CD4-positive, alpha-beta T cell treated with Interferon gamma for 1 hour (primary cell): Measurements from ENCODE around the gene ARSH.
"Not testable (repeated sequence)": the region's sequence is repeated elsewhere in the genome, so short reads cannot be mapped to it uniquely, and the experiment has no call there.

ENCODE experiments used
- DNase-seq: peaks from one replicate; pipeline ENCODE4 v3.0.0-alpha.2; 2020

The ARSH gene

GRCh38 chrX:3006495-3006894 lies at the start of gene ARSH:
TSS of gene ARSH (plus strand) at chrX:3006546. CDS start at chrX:3006613, 67 bp downstream.
- DNase-seq = no peak

GRCh38 chrX:2958199-2958598 lies 48.1 kb upstream of the ARSH start:
- DNase-seq = no peak

GRCh38 chrX:2960861-2961515 lies 45.4 kb upstream of the ARSH start:
- DNase-seq = no peak

DNA sequence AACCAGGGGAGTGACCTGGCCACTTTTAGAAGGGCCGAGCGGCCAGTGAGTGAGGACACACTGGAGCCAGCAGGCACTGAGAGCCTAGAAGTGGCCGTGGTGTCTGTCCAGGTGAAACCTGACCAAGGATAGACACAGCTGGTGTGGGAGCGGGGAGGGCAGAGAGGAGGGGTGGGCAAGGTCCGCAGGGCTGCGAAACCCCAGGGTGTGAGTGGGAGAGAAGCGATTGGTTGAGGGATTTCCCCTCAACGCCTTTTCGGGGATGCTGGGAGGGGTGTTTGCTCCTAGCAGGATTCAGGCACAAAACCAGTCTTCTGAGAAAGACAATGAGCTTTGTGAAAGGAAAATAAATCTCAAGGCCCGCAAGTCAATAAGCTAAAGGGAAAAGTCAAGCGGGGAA lies 44.0 kb upstream of the ARSH start:
- DNase-seq = no peak

DNA sequence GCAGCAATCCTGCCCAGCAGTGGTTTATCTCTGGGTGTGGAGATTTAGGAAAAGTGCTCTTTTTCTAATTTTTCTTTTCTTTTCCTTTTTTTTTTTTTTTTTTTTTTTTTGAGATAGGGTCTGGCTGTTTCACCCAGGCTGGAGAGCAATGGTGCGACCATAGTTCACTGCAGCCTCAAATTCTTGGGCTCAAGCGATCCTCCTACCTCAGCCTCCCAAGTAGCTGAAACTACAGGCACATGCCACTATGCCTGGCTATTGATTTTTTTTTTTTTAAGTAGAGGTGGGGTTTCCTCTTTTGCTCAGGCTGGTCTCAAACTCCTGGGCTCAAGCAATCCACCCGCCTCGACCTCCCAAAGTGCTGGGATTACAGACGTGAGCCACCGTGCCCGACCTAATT lies 42.9 kb upstream of the ARSH start:
- DNase-seq = not testable (repeated sequence)

DNA sequence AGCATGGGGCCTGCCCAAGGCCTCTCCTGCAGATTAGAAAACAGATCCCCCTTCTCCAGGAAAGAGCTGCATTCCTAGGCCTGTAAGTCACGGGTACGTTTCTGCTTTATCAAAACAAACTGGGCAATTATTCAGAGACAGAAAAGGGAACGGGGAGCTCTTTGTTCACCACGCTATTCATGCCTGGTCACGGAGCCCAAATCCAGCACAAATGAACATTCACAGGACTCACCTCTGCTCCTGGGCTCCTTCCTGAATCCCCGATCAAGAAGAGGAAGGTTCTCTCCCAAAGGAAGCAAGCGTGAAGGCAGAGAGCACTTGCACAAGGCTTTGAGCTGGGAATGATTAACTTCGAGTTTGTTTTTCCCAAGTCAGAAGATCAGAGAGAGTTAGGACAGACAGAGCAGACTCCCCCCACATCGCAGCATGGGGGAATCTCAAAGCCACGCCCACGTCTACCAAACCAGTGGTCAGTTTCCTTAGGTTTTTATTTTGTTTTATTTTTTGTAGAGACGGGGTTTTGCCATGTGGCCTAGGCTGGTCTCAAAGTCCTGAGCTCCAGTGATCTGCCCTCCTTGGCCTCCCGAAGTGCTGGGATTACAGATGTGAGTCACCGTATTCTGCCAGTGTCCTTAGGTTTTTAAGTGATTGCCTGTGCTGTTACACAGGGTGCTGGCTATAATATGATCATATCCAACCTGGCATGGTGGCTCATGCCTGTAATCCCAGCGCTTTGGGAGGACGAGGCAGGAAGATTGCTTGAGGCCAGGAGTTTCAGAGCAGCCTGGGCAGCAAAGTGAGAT lies 42.2 kb upstream of the ARSH start:
- not testable (repeated sequence) for DNase-seq

DNA sequence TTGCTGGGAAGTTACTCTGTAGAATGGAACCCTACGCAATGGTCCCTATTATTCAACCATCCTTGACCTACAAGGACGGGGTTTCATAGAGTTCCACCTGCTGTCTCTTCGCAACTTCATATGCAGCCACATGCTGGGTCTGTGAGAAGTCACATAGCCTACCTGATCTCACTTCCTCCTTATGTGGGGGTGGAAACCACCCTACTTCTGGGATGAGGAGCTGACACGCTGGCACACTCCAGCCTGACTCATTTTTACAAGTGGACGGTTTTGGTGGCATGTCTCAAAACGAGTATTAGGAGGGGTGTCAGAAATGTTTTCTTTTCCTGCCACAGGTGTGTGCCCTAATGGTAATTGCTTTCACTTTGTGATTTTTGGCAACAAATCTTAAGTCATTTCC lies 40.4 kb upstream of the ARSH start:
- no peak for DNase-seq

DNA sequence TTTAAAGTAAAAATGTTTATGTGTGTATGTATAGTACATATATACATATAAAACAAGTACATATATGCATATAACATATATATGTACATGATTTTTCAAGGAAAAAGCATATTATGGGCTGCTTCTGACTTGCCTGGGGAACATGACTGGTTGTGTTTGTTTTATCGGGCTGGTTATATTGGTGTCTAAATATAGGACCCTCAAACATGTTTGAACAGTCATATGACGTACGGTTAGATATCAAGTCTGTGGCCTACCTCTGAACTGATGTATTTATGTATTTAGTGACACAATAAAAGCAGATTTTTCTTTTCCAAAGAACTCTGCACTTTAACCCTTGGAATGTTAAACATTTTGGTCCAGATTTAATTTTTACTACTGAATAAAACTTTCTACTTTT lies 39.3 kb upstream of the ARSH start:
- DNase-seq = no peak

DNA sequence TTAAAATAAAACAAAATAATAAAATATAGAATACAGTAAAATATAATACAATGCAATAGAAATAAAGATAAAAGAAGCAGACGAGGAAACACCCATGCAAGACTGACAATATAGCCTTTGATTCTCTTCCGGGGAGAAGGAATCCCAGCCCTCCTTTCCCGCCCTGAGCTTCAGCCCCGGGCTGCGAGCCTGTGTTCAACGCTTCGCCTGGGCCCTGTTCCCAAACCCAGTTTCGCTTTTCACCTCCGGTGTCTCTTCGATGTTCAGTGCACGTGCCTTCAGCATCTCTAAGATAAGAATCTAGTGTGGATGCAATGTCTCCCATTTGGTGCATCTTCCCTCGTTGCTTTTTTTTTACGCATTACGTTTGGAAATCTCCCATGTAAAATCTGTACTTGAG lies 38.8 kb upstream of the ARSH start:
- no peak for DNase-seq

DNA sequence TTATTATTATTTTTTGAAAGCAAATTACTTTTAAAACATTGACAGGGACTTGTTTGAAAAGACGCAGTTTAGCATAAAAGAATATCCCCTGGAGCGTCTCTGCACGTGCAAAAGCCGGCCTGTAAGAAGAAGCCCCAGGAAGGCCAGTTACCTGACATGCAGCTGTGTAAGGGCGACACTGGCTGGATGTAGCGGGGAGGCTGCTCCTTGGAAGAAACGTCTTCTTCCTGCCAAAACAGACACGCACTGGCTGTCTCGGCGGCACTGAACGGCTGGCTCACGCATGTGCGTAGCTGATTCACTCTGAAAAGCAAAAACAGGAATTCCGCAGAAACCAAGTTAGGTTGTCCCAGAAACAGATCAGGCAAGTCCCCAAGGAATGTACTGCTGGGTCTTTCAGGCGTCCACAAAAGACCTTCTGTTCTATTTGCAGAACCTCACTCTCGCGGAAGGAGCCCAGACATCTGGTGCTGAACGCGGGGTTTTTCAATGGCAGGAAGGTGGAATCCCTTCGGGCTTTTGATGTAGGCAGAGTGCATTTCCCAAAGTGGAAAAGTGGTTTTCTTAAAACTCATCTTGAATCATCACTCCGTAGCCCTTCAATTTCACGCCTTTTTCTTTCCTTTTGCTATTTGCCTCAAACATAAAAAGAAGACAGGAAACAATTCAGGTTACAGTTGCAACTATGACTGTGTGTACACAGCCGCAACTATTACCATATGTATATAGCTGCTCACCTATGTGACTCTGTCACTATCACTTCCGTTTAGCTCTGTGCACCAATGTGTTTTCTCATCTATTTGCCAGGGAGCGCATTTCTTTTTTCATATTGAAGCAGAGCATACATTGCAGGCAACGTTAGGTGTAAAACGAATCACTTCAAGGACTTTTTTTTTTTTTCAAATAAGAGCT lies 38.1 kb upstream of the ARSH start:
- no peak for DNase-seq

DNA sequence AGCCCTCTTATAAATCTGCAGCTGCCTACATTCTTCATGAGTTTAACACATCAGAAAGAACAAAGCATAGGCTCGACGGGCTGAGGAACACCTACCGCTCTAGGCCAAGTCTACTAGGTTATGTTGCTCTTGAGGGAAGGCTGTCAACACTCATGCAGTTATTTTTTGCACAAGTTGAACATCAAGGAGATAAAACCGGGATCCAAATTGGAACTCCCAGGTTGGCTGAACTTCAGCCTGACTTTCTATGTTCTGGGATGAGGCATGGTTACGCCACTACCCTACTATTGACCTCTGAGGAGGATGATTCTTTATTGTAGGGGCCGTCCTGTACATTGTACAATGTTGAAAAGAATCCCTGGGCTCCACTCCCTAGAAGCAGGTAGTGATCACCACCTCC lies 37.3 kb upstream of the ARSH start:
- no peak for DNase-seq

- DNase-seq = no peak
Measured at GRCh38 chrX:2972391-2972790, 34.0 kb upstream of the ARSH start.

- no peak for DNase-seq
Measured at GRCh38 chrX:2974961-2975360, 31.4 kb upstream of the ARSH start.

DNA sequence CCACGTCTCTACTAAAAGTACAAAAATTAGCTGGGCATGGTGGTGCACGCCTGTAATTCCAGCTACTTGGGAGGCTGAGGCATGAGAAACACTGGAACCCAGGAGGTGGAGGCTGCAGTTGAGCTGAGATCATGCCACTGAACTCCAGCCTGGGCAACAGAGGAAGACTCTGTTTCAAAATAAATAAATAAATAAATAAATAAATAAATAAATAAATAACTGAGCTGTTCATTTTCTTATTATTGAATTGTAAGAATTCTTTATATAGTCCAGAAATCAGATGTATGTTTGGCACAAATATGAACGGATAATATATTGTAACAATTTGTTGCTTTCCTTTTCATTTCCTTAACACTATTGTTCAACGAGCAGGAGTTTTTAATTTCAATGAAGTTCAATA lies 27.7 kb upstream of the ARSH start:
- not testable (repeated sequence) for DNase-seq

GRCh38 chrX:2984342-2984741 lies 22.0 kb upstream of the ARSH start:
- DNase-seq = no peak

DNA sequence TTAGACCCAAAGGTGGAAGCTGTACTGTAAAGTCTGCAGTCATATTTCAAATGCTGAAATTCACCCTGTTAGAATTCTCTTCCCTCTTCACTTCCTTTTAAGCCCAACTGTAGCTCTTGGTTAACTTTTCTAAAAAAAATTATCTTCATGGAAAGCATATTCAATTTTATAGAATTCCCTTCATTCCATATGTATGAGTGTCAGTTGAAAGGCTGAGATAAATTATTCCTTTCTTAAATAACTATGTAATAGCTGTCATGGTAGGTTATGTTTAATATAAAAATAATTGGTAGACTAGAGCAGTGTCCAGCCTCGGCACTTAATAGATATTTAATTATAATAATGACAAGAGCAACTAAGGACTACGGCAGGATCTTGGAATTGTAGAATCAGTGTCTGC lies 16.8 kb upstream of the ARSH start:
- DNase-seq = no peak

DNA sequence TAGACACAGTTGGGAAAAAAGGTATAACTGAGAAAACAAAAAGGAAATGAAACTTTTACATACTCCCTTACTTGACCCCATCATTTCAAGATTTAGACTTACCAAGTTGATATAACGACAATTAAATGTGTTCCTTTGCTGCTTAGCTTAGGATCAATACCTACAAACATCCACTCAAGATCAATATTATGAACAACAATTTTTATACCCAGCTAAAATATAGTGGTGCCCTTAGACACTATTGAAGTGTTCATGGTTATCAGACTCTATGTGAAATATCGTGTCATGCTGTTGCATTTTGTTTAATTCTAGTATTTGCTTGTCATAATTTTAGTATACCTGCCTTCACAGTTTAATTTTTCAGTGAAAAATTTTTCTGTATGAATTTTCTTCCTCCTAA lies 4.2 kb downstream of the ARSH start:
- DNase-seq = no peak

GRCh38 chrX:3017492-3017891 lies 11.1 kb downstream of the ARSH start:
- no peak for DNase-seq

GRCh38 chrX:3024176-3024575 lies 17.8 kb downstream of the ARSH start:
- no peak for DNase-seq

- no peak for DNase-seq
Measured at GRCh38 chrX:3026074-3026815, 19.9 kb downstream of the ARSH start.

- DNase-seq = no peak
Measured at GRCh38 chrX:3029129-3029528, 22.8 kb downstream of the ARSH start.

- DNase-seq = no peak
Measured at GRCh38 chrX:3037218-3037617, 30.9 kb downstream of the ARSH start.

DNA sequence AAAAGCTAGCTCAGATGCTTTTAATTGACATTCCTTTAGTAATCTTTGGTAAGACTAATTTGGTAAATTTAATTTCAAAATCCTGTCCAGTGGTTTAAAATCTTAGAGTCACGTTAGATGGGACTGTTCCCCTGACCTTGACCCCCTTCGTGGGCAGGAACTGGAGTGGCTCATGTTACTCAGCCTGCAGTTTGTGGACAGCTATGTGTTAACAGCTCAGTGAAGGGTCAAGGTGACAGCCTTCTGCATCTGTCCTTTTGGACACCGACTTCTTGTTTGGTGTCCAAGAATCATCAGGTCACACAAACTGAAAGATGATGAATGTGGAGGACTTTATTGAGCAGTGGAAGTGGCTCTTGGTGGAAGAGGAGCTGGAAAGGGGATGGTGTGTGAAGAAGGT lies 37.9 kb downstream of the ARSH start:
- DNase-seq = no peak
